ENCODE measurements around the gene SHKBP1.

Gene SHKBP1

GRCh38 chr19:40621283-40621682 is 44.6 kb downstream of the SHKBP1 start:
- no peak for TF ChIP-seq SNAI2 (CRISPR knock-in tag; IDR thresholded peaks at IDR 0.05)
- TF ChIP-seq ZNF565 (CRISPR knock-in tag; conservative IDR thresholded peaks at IDR 0.05; ENCODE audit: low read depth) = no peak
- no peak for TF ChIP-seq RARB (CRISPR knock-in tag; IDR thresholded peaks at IDR 0.05)
- no peak for TF ChIP-seq ZC3H10 (CRISPR knock-in tag; IDR thresholded peaks at IDR 0.05)
- no peak for TF ChIP-seq ZFP30 (CRISPR knock-in tag; IDR thresholded peaks at IDR 0.05)
- TF ChIP-seq PPARA (CRISPR knock-in tag; IDR thresholded peaks at IDR 0.05; ENCODE audit: borderline replicate concordance) = no peak
- TF ChIP-seq ISL1 (CRISPR knock-in tag; IDR thresholded peaks at IDR 0.05) = no peak
- TF ChIP-seq TOX (CRISPR knock-in tag; IDR thresholded peaks at IDR 0.05; ENCODE audit: borderline replicate concordance) = no peak
- no peak for TF ChIP-seq GLIS3 (CRISPR knock-in tag; IDR thresholded peaks at IDR 0.05)
- no peak for TF ChIP-seq BACH2 (CRISPR knock-in tag; IDR thresholded peaks at IDR 0.05; ENCODE audit: borderline replicate concordance)
- no peak for TF ChIP-seq ESRRG (CRISPR knock-in tag; IDR thresholded peaks at IDR 0.05)
- TF ChIP-seq, protein P1, sequence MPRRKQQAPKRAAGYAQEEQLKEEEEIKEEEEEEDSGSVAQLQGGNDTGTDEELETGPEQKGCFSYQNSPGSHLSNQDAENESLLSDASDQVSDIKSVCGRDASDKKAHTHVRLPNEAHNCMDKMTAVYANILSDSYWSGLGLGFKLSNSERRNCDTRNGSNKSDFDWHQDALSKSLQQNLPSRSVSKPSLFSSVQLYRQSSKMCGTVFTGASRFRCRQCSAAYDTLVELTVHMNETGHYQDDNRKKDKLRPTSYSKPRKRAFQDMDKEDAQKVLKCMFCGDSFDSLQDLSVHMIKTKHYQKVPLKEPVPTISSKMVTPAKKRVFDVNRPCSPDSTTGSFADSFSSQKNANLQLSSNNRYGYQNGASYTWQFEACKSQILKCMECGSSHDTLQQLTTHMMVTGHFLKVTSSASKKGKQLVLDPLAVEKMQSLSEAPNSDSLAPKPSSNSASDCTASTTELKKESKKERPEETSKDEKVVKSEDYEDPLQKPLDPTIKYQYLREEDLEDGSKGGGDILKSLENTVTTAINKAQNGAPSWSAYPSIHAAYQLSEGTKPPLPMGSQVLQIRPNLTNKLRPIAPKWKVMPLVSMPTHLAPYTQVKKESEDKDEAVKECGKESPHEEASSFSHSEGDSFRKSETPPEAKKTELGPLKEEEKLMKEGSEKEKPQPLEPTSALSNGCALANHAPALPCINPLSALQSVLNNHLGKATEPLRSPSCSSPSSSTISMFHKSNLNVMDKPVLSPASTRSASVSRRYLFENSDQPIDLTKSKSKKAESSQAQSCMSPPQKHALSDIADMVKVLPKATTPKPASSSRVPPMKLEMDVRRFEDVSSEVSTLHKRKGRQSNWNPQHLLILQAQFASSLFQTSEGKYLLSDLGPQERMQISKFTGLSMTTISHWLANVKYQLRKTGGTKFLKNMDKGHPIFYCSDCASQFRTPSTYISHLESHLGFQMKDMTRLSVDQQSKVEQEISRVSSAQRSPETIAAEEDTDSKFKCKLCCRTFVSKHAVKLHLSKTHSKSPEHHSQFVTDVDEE (CRISPR knock-in tag; IDR thresholded peaks at IDR 0.05) = no peak
- TF ChIP-seq OSR1 (CRISPR knock-in tag; IDR thresholded peaks at IDR 0.05) = no peak
- TF ChIP-seq CREB5 (CRISPR knock-in tag; IDR thresholded peaks at IDR 0.05; ENCODE audit: low read depth) = no peak
- no peak for TF ChIP-seq ARNTL (CRISPR knock-in tag; IDR thresholded peaks at IDR 0.05; ENCODE audit: borderline replicate concordance, low read depth)
- no peak for TF ChIP-seq ZFP3 (CRISPR knock-in tag; IDR thresholded peaks at IDR 0.05)
- no peak for TF ChIP-seq PATZ1 (CRISPR knock-in tag; IDR thresholded peaks at IDR 0.05; ENCODE audit: borderline replicate concordance)
- no peak for ATAC-seq

- TF ChIP-seq ZC3H10 (CRISPR knock-in tag; IDR thresholded peaks at IDR 0.05) = no peak
- TF ChIP-seq TCF4 (CRISPR knock-in tag; IDR thresholded peaks at IDR 0.05; ENCODE audit: borderline replicate concordance) = no peak
- TF ChIP-seq ZNF70 (CRISPR knock-in tag; IDR thresholded peaks at IDR 0.05) = no peak
- TF ChIP-seq, protein P1 (CRISPR knock-in tag; IDR thresholded peaks at IDR 0.05) = no peak
- no peak for TF ChIP-seq BACH2 (CRISPR knock-in tag; IDR thresholded peaks at IDR 0.05; ENCODE audit: borderline replicate concordance)
- TF ChIP-seq CSRNP3 (CRISPR knock-in tag; IDR thresholded peaks at IDR 0.05) = no peak
- no peak for TF ChIP-seq TOX (CRISPR knock-in tag; IDR thresholded peaks at IDR 0.05; ENCODE audit: borderline replicate concordance)
- no peak for TF ChIP-seq SNAI2 (CRISPR knock-in tag; IDR thresholded peaks at IDR 0.05)
- no peak for ATAC-seq
These were observed 45.5 kb downstream of the SHKBP1 start for GRCh38 chr19:40621966-40622772.

Measured in SK-N-SH treated with all-trans-retinoic acid at 6 μM for 48 hours (cell line).